Left ventricle myocardium inferior (tissue), 1 donor: Measurements from ENCODE around the gene FOXM1. TPM values are rescaled to one million over a fixed set of nuclear protein-coding genes. Genes with fewer than 3 reads are reported as not detected.
A peak's percentile ranks its signal among the peaks of the same experiment; 100 is the strongest.

ENCODE experiments used
- DNase-seq: peaks from one replicate; pipeline ENCODE4 v3.0.0-alpha.2; 2020
- H3K27ac ChIP-seq: fragments of 200-600 bp; replicated peaks from 2 replicates; pipeline ENCODE4 v1.8.0; 2021
- H3K27me3 ChIP-seq: fragments of 200-600 bp; 2 replicates; pipeline ENCODE4 v1.8.0; 2021; ENCODE audit warnings: low read depth
- H3K36me3 ChIP-seq: fragments of 200-600 bp; 2 replicates; pipeline ENCODE4 v1.8.0; 2021
- H3K4me1 ChIP-seq: fragments of 200-600 bp; 2 replicates; pipeline ENCODE4 v1.8.0; 2021
- H3K4me3 ChIP-seq: fragments of 200-600 bp; 2 replicates; pipeline ENCODE4 v1.8.0; 2021; ENCODE audit warnings: mild to moderate bottlenecking, moderate library complexity
- H3K9me3 ChIP-seq: fragments of 200-600 bp; replicated peaks from 2 replicates; pipeline ENCODE4 v1.8.0; 2021
- intact Hi-C: fragments of 100-400 bp; cut with micrococcal nuclease; formaldehyde crosslinking; loops from one replicate; pipeline ENCODE4 v1.11.0; 2022
- long read RNA-seq: library from polyadenylated mRNA; unstranded; transcript quantifications from one replicate; pipeline ENCODE4 v2.0.0, GENCODE V29; 2021
- total RNA-seq: library from RNA; stranded (reverse); fragmentation: NEBNext Ultra II Directional; extraction: Animal tissue kit (Norgen Biotek cat#: 25700); gene quantifications from one replicate; pipeline ENCODE4 v1.2.1, GENCODE V29; 2021
- TF ChIP-seq, protein P1 (sequence below): fragments of 200-600 bp; IDR thresholded peaks from 2 replicates; pipeline ENCODE4 v1.8.0; 2021; ENCODE audit warnings: antibody characterized with exemption, mild to moderate bottlenecking, borderline replicate concordance
- donor health status: DM: no; HTN: yes; CAD: no; lungs with severe emphysema.

The FOXM1 gene, protein sequence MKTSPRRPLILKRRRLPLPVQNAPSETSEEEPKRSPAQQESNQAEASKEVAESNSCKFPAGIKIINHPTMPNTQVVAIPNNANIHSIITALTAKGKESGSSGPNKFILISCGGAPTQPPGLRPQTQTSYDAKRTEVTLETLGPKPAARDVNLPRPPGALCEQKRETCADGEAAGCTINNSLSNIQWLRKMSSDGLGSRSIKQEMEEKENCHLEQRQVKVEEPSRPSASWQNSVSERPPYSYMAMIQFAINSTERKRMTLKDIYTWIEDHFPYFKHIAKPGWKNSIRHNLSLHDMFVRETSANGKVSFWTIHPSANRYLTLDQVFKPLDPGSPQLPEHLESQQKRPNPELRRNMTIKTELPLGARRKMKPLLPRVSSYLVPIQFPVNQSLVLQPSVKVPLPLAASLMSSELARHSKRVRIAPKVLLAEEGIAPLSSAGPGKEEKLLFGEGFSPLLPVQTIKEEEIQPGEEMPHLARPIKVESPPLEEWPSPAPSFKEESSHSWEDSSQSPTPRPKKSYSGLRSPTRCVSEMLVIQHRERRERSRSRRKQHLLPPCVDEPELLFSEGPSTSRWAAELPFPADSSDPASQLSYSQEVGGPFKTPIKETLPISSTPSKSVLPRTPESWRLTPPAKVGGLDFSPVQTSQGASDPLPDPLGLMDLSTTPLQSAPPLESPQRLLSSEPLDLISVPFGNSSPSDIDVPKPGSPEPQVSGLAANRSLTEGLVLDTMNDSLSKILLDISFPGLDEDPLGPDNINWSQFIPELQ
- total RNA-seq: 0.71 TPM
- long read RNA-seq: 0 reads

DNA sequence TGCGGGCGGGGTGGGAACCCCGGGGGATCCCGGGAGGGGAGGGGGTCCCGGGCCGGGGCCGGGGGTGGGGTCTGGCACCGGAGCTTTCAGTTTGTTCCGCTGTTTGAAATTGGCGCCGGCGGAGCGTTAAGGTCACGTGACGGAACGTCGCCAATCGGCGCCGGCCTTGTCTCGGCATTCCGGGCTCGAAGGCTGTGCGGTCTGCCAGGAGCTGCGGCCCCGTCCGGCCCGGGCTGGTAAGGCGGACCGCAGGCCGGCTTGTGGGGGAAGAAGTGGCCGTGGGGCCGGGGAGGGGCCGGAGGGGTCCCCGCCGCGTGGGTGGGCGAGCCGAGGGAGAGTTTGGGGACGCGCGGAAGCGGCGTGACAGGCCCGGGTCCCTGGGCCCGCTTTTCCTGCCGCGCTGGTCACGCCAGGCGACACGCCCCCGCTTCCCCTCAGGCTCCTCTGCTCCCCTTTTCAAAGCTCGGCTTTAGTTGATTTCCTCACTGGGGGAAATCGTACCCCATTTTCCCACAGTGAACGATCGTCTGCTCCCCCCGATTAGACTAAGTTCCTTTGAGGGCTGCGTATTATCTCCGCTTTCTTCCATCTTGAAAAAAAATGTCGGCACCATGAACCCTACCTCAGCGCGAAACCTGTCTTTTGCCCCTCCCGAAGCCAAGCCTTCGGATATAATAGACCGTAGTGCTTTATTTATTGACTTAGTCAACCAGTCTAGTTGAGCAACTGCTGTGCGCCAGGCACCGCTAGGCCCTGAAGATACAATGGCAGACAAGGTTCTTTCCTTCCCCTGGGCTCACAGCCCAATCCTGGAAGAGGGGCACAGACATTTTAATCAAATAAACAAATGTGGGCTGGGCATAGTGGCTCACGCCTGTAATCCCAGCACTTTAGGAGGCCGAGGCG, at the start of gene FOXM1, which contains the start of gene RHNO1:
Gene FOXM1 (minus strand): TSS at position 128 of the 906 bp plus-strand sequence. CDS start 2,696 bp downstream, outside the sequence.
Gene RHNO1 (plus strand): TSS at position 177 of the 906 bp plus-strand sequence. CDS start 8,144 bp downstream, outside the sequence.
- TF ChIP-seq, protein P1, sequence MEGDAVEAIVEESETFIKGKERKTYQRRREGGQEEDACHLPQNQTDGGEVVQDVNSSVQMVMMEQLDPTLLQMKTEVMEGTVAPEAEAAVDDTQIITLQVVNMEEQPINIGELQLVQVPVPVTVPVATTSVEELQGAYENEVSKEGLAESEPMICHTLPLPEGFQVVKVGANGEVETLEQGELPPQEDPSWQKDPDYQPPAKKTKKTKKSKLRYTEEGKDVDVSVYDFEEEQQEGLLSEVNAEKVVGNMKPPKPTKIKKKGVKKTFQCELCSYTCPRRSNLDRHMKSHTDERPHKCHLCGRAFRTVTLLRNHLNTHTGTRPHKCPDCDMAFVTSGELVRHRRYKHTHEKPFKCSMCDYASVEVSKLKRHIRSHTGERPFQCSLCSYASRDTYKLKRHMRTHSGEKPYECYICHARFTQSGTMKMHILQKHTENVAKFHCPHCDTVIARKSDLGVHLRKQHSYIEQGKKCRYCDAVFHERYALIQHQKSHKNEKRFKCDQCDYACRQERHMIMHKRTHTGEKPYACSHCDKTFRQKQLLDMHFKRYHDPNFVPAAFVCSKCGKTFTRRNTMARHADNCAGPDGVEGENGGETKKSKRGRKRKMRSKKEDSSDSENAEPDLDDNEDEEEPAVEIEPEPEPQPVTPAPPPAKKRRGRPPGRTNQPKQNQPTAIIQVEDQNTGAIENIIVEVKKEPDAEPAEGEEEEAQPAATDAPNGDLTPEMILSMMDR: peak; percentile 33
- Histone ChIP-seq H3K9me3 (no peaks in the 10 kb centered on the region), H3K27me3 (no peaks in the 10 kb centered on the region), H3K4me1 (peaks cover 23% of the 10 kb centered on the region), H3K4me3 (peak within 1 kb of the TSS; percentile 86), H3K27ac (peak within 1 kb of the TSS; percentile 77), H3K36me3 (no peaks in the 10 kb centered on the region)
- intact Hi-C loops: no loop called here
- DNase-seq: peak; percentile 89

DNA sequence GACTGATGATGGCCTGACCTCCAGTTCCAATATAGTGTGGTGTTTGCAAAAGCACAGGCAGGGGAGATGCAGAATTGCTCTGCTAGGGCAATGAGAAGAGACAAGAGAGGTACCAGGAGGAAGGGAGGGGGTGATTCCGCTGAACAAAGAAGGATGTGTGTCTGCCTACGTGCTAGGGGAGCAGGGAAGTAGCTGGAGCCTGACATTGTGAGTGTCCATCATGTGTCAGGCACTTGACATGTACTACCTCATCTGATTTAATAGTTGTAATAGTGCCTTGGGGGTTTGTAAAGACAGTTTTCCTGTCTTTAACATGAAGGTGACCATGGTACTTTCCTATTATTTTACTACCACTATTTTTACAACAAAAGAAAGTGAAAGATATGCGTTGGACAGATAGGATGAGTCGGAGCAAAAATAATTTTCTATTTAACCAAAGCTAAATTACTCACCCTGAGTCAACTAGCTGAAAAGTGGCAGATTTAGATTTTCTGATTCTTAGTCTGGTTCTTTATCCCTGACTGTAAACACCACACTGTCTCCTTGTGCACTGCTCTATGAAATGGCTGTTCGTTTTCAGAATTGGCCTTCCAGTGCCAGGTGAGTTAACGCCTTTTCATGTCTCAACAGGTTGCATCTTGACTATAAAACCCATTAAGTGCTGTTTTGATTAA, 48.5 kb upstream of the FOXM1 start:
- Histone ChIP-seq H3K4me3 (no peak overlapping the region), H3K4me1 (peaks cover 3% of the 10 kb centered on the region), H3K9me3 (no peaks in the 10 kb centered on the region), H3K27ac (no peak overlapping the region), H3K36me3 (peaks cover 88% of the 10 kb centered on the region), H3K27me3 (no peaks in the 10 kb centered on the region)
- intact Hi-C loops: no loop called here
- TF ChIP-seq, protein P1: no peak
- no peak for DNase-seq

DNA sequence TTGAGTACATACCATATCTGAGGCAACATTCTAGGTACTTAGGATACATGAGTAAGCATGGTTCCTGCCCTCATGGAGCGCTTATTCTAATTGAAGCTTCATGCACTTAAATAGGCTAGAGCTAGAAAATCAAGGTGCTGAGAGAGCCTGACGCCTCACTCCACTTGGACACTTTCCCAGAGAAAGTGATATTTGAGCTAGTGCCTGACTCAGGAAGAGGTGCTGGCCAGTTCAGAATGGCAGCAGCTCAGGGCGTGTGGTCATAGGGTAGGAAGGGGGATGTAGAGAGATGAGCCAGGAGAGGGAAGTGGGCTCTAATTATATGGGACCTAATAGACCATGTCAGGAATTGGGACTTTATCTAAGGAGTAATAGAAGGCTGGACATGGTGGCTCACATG, 47.0 kb upstream of the FOXM1 start:
- TF ChIP-seq, protein P1: no peak
- H3K4me1 ChIP-seq: peaks cover 3% of the 10 kb centered on the region
- intact Hi-C loops: no loop called here
- H3K4me3 ChIP-seq: no peak overlapping the region
- H3K36me3 ChIP-seq: peaks cover 80% of the 10 kb centered on the region
- no peaks in the 10 kb centered on the region for H3K9me3 ChIP-seq
- no peak for DNase-seq
- H3K27ac ChIP-seq: no peak overlapping the region
- no peaks in the 10 kb centered on the region for H3K27me3 ChIP-seq

DNA sequence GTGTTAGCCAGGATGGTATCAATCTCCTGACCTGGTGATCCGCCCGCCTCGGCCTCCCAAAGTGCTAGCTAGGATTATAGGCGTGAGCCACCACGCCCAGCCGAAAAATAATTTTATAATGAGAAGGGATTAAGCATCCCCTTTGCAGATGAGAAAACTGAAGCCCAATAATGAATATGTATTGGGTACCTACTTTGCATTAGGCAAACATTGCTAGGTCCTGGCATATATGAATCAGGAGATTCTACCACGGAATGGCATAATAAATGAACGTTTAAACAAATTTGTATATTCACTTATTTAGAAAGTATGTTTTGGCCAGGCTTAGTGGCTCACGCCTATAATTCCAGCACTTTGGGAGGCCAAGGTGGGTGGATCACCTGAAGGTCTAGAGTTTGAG, 46.1 kb upstream of the FOXM1 start:
- intact Hi-C loops: no loop called here
- no peaks in the 10 kb centered on the region for H3K9me3 ChIP-seq
- H3K27me3 ChIP-seq: no peaks in the 10 kb centered on the region
- H3K4me3 ChIP-seq: no peak overlapping the region
- no peak for DNase-seq
- TF ChIP-seq, protein P1: no peak
- H3K36me3 ChIP-seq: peaks cover 72% of the 10 kb centered on the region
- no peak overlapping the region for H3K27ac ChIP-seq
- peaks cover 3% of the 10 kb centered on the region for H3K4me1 ChIP-seq
